NCI-H2107 (cell line): ENCODE measurements around the gene RBM33.
"Not testable (repeated sequence)": the region's sequence is repeated elsewhere in the genome, so short reads cannot be mapped to it uniquely, and the experiment has no call there.

Experiments used
- DNase-seq: peaks from one replicate; lab custom pipeline; 2025; lab: John Stamatoyannopoulos, UW

Gene RBM33

GRCh38 chr7:155644178-155644970 is at the start of gene RBM33:
Gene RBM33, plus strand, starts transcription at chr7:155644661. Its CDS starts 216 bp downstream, at chr7:155644877.
- peak; percentile 26 for DNase-seq

- DNase-seq: no peak
Observed at GRCh38 chr7:155594961-155595366, 49.5 kb upstream of the RBM33 start.

DNA sequence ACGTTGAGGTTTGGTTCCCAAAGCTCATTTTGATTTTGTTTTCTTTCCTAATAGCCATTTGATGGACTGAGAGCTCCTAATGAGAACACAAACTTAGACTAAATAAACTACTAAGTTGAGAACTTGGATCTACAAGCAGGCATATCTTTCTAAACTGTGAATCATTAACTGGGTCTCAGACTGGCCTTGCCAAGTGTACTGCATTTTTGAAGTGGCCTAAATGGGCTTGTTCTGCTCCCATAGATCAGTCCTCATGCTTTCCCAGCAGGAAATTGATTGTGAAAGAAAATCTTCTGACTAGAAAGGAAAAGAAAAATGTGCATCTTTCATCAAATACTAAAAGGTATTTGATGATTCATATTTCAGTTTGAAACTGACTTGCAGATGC is 46.7 kb upstream of the RBM33 start:
- no peak for DNase-seq

- DNase-seq: peak; percentile 56
Observed at GRCh38 chr7:155598810-155599210, 45.7 kb upstream of the RBM33 start.

- DNase-seq: no peak
Observed at GRCh38 chr7:155602156-155602555, 42.3 kb upstream of the RBM33 start.

GRCh38 chr7:155602750-155603149 is 41.7 kb upstream of the RBM33 start:
- no peak for DNase-seq

DNA sequence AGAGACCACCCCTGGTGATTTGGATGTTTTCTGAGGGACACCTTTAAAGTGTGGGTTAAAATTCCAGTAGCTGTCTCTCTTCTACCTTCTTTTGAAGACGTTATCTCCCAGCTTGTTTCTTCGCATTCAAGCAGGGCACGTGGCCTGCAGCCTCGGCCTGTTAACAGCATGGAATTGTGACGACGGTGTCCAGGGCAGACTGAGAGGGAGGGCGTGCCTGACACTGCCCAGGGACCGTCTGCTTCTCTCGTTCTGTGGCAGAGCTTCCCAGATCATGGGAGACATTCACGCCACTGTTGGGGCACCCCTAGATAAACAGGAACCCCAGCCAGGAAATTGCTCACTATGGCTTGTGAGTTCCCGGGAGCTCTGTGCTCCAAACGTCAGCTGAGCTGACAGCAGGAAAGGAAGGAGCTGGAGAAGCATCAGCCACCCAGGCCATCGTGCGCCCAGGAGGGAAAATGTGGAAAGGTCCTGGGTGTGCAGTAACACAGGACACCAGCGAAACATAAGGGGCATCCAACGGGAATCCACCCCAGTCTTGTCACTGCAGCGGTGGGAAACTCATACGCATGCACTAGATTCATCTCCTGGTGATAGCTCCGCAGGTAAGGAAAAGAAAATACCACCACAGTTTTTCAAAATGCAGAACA is 41.1 kb upstream of the RBM33 start:
- DNase-seq: no peak

- no peak for DNase-seq
Observed at GRCh38 chr7:155603858-155604503, 40.5 kb upstream of the RBM33 start.

DNA sequence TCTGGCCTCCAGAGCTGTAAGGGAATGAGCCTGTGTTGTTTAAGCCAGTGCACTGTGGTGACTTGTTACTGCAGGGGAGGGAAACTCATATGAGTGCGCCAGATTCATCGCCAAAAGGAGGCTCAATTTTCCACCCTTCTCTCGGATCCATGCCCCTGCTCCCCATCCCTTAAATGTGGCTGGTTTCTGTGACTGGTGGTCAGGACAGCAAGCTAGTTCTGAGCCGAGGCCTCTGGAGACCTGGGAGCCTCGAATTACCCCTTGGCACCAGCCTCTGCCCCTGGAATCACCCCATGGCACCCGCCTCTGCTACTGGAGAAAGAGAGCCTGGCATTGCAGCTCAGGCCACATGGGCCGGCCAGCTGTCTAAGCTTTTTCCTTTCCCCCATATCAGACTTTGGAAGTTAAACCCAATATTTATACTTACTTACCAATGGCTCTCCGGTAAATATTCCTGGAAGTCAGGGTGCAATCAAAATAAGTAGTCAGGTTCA is 39.9 kb upstream of the RBM33 start:
- DNase-seq: no peak

DNA sequence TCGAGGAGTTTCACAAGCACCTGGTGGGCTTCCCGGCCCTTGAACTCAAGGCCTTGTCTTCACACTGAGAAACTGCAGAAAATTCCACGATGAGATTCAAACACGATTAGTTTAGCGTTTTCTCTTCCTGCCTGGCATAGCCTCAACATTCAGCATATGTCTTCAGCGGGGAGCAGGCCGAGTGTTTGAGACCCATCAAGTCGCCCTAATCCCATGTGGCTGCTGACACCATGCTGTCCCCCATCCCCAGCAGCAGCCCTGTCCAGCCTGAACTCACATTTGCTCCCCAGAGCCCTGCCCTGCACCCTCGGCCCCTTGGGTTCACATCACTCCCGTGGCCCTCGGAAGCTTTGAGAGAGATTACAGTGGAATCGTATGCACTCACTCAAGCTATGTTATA is 35.3 kb upstream of the RBM33 start:
- no peak for DNase-seq

- no peak for DNase-seq
Observed at GRCh38 chr7:155610633-155611193, 33.7 kb upstream of the RBM33 start.

DNA sequence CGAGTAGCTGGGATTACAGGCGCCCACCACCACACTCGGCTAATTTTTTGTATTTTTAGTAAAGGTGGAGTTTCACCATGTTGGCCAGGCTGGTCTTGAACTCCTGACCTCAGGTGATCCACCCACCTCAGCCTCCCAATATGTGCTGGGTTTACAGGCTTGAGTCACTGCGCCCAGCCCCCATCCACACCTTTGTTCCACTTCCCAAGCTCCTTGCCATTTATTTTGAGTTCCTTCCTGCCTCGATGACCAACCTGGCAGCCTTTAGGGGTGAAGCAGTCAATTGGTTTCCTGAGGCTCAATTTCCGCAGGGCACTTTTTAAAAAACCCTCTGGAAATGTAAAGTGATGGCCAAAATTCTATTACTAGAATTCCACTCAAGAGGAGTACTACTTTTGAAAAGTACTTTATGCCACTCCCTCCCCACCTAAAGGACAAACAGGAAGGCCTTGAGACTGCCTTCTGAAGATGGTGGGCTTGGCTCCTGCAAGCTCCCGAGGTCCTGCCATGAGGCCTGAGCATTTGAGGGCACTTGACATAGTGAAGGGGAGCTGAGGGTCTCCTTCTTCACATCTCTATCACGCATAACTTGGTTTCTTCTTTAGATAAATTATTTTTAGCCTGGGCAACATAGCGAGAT is 32.5 kb upstream of the RBM33 start:
- no peak for DNase-seq

DNA sequence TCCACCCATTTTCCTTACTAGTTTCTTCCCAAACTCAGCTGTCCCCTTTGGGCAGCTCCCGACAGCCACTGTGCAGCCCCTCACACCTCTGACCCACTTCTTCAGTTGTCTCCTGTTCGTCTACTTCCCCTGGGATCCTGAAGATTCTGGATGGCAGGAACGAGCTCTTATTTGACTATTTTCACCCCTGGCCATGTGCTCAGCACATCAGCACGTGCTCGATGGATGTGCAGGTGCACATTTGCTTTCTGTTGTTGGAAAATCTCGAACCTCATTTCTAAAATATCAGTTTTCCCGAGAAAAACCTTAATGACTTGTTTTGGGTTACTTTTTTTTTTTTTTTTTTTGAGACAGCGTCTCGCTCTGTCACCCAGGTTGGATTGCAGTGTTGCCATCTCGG is 31.8 kb upstream of the RBM33 start:
- no peak for DNase-seq

DNA sequence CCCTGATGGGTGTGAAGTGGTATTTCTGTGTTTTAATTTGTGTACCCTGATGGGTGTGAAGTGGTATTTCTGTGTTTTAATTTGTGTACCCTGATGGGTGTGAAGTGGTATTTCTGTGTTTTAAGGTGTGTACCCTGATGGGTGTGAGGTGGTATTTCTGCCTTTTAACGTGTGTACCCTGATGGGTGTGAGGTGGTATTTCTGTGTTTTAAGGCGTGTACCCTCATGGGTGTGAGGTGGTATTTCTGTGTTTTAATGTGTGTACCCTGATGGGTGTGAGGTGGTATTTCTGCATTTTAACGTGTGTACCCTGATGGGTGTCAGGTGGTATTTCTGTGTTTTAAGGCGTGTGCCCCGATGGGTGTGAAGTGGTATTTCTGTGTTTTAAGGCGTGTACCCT is 29.4 kb upstream of the RBM33 start:
- DNase-seq: not testable (repeated sequence)

DNA sequence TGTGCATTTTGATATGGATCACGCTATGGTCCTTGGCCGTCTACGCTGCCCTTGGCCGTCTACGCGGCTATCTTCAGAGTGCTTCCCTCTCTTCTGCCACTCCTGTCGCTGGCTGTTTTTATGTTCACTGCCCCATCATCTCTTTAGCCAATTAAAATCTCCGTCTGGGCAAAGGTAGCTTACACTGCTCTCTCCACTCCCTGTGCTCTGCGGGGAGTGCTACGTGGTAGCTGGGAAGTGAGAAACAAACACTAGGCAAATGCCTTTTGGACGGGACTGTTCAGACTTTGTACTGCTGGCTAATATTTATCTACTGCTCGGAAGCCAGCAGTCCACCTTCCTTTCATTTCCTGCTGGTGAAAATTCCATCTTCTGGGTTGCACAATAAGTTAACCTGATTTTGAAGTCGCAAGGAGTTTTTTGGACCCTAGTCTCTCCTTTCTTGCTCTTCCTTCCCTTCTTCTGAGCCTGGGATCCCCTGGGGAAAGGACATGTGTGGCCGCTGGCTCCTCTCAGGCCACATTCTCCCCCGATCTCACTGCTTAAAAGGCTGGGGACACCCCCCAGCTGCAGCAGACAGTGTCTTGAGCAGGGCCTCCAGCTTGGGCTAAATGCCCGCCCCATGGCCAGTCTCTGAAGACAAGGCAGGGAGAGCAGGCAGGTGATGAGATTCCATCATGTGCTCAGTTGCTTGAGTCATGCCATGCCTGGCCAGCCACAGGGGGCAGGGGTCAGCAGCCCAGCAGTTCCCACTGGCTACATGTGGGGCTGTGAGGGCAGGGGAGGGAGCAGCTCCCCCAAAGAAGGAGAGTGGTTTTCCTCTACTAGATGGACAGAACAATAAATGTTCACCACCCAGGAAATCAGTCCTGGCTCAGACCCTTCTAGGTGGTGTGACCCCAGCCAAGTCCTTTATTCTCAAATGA is 25.5 kb upstream of the RBM33 start:
- no peak for DNase-seq

- no peak for DNase-seq
Observed at GRCh38 chr7:155619634-155620271, 24.7 kb upstream of the RBM33 start.

GRCh38 chr7:155620497-155620896 is 24.0 kb upstream of the RBM33 start:
- DNase-seq: no peak

GRCh38 chr7:155621418-155621980 is 23.0 kb upstream of the RBM33 start:
- DNase-seq: no peak

DNA sequence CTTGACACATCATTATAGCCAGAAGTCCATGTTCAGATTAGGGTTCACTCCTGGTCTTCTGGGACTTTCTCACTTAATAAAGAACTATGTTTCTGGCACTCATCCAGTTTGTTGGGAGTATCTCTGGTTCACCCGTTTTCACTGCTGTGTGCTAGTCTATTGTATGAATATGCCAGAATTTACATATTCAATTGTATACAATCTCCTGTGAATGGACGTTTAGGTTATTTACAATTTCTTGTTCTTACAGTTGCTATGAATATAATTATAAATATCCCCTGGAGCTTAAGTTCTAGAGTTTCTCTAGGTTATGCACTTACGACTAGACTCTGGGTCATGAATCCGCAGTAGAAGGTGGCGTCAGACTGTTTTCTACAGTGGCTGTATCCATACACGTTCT is 20.0 kb upstream of the RBM33 start:
- DNase-seq: no peak

- DNase-seq: no peak
Observed at GRCh38 chr7:155625557-155625956, 18.9 kb upstream of the RBM33 start.
